Stimulated activated naive B cell treated with anti-CD40 and anti-IgM and Interleukin-4, amounts not matched to agents 10 μg/mL and 1 μg/mL and 100 μg/mL, for 72 hours (primary cell): ENCODE results near the gene SCYGR8.
A peak's percentile ranks its signal among the peaks of the same experiment; 100 is the strongest.

Experiments used
- ATAC-seq, 2 donors: fragments of 150-1000 bp; cut with Tn5 transposase; replicated peaks; 2 replicates each; pipeline ENCODE4 v1.10.0; 2021; ENCODE audit warnings: moderate library complexity in 1 of 2
- DNase-seq: peaks from one replicate; pipeline ENCODE4 v3.0.0; 2021
- H3K27ac Mint-ChIP-seq: one replicate; pipeline ENCODE4 v1.8.0; 2022; ENCODE audit warnings: mild to moderate bottlenecking, mixed read lengths
- H3K27me3 Mint-ChIP-seq, 2 donors: one replicate each; pipeline ENCODE4 v1.8.0; 2022; ENCODE audit warnings: mixed read lengths in 2 of 2
- H3K36me3 Mint-ChIP-seq, 2 donors: one replicate each; pipeline ENCODE4 v1.8.0; 2022; ENCODE audit warnings: mixed read lengths in 2 of 2, mild to moderate bottlenecking in 1 of 2
- H3K4me1 Mint-ChIP-seq, 2 donors: one replicate each; pipeline ENCODE4 v1.8.0; 2022; ENCODE audit warnings: mixed read lengths in 2 of 2, mild to moderate bottlenecking in 1 of 2
- H3K4me3 Mint-ChIP-seq, 2 donors: one replicate each; pipeline ENCODE4 v1.8.0; 2022; ENCODE audit warnings: mild to moderate bottlenecking in 2 of 2, mixed read lengths in 2 of 2, moderate library complexity in 1 of 2
- H3K9me3 Mint-ChIP-seq, 2 donors: one replicate each; pipeline ENCODE4 v1.8.0; 2022; ENCODE audit warnings: mixed read lengths in 2 of 2, mild to moderate bottlenecking in 1 of 2

The SCYGR8 gene

DNA sequence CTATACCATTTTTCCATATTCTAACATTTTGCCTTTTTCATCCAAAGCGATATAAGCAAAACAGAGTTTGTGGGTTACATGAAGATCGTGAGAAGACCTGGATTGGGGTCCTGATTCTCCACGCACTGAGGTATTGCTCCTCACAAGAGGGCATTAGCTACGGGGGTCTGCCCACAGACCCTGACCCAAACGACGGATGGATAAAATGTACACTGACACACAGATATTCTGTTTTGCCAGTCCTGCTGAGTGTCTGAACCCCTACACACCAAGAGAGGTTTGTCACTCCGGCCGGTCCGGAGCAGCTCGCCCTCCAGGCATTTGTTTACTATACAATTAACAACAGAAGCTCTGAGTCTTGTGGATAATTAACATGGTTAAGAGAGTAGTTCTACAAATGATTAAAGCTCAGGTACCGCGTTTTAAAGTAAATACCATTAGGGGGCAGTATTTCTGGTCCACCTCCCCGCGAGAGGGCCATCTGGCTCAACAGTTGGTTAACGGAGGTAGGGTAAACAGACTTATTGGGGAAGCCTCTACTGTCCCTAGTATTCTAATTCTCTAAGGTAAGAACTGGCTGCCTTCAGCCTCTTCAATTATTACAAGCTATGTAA is 28.4 kb downstream of the SCYGR8 start:
- no peaks in the 10 kb centered on the region for H3K4me1 Mint-ChIP-seq
- peaks cover 0 to 17% of the 10 kb centered on the region in 2 donors for H3K27me3 Mint-ChIP-seq
- H3K27ac Mint-ChIP-seq: no peak overlapping the region
- H3K36me3 Mint-ChIP-seq: no peaks in the 10 kb centered on the region
- no peaks in the 10 kb centered on the region for H3K9me3 Mint-ChIP-seq
- no peak overlapping the region for H3K4me3 Mint-ChIP-seq
- ATAC-seq: no peak
- DNase-seq: no peak

DNA sequence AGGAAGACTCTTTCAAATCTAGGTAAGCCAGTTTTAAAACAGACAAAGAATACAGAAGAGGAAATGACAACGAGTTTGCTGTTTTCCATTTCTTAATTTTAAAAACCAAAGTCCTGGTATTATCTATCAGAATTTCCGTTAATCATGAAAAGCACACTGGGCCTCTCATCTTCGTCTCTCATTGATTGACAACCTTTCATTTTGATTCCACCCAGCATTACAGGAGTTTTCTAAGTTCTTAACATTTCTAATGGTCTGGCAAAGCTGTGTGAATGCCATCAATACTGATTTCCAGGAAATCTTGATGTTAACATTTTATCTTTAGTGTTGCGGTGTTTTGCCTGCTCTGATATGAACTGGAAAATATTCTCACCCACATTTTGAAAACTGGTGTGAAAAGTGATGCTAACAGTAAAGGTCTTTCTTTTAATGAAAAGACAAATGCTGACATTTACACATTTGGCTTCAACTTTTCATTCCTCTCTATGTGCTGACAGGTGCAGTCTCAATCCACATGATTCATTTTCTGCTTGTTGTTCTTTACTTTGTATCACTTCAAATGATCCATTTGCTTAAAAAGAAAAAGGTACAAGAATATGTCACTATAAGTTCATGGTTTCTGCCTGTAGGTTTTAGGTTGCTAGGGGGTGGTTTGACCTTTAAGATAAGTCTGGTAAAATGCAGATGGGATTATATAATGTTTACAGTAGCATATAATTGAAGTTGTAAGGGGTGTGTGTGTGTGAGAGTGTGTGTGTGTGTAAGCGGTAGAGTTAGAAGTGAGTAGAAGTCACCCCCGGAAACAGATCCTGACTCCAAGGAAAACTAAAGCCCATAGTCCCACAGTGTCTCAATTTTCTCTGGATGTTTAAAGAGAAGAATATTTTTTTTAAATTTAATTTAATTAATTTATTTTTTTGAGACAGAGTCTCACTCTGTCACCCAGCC is 29.5 kb downstream of the SCYGR8 start:
- Mint-ChIP-seq H3K4me3 (no peak overlapping the region), H3K27me3 (peaks cover 0 to 18% of the 10 kb centered on the region in 2 donors), H3K4me1 (no peaks in the 10 kb centered on the region), H3K9me3 (no peaks in the 10 kb centered on the region), H3K36me3 (no peaks in the 10 kb centered on the region), H3K27ac (no peak overlapping the region)
- ATAC-seq (peak in 1 of 2 donors; percentile 27), DNase-seq (no peak)

DNA sequence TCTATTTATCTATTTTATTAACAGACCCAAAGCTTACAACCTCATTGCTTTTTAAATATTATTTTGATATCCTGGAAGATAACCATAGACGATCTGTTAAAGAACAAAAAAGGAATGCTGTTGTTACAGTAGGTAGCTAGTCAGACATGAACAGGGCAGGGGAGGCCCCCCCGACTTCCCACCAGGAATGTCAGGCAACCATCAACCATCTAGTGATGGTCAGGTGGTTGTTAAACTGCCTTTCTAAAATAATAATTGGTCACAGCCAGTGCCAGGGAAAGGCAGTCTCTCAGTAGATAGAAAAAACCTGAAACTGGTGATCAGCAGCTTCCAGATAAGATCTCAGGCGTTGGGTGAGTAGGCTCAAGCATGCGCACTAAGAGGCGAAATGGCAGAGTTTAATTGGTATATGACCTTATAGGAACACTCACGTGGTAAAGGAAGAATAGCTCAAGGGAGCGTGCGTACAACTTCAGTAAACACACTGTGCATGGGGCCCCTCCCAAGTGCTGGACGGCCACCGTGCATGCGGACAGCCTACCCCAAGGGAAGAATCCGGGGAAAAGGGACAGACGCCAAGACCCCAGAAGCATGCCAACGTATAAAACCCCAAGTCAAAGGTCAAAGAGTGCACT is 35.4 kb downstream of the SCYGR8 start:
- ATAC-seq (no peak), DNase-seq (no peak)
- Mint-ChIP-seq H3K36me3 (no peaks in the 10 kb centered on the region), H3K27ac (no peak overlapping the region), H3K4me3 (no peak overlapping the region), H3K27me3 (peaks cover 9 to 13% of the 10 kb centered on the region in 2 donors), H3K9me3 (no peaks in the 10 kb centered on the region), H3K4me1 (peaks cover 12 to 16% of the 10 kb centered on the region in 2 donors)

DNA sequence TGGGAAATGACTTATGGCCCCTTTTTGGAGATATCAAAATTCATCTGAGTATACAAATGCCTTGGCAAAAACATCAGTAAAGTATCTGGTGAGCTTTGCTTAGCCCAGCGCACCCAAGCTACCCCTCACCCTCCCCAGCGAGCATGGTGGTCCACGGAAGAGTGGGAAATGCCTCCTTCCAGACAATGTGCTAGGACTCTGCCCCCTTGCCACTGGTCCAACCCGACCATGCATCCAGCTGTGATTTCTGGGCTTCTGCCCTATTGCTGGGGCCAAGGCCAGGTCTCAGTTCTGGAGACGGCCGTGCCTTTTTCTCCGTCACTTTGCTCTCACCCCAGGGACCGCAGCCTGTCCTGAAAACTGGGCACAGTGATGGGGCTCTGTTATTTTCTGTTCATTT is 36.1 kb downstream of the SCYGR8 start:
- DNase-seq: no peak
- peaks cover 12 to 16% of the 10 kb centered on the region in 2 donors for H3K4me1 Mint-ChIP-seq
- no peak overlapping the region for H3K4me3 Mint-ChIP-seq
- H3K27me3 Mint-ChIP-seq: peaks cover 9 to 17% of the 10 kb centered on the region in 2 donors
- no peaks in the 10 kb centered on the region for H3K36me3 Mint-ChIP-seq
- no peak for ATAC-seq
- H3K9me3 Mint-ChIP-seq: no peaks in the 10 kb centered on the region
- no peak overlapping the region for H3K27ac Mint-ChIP-seq

DNA sequence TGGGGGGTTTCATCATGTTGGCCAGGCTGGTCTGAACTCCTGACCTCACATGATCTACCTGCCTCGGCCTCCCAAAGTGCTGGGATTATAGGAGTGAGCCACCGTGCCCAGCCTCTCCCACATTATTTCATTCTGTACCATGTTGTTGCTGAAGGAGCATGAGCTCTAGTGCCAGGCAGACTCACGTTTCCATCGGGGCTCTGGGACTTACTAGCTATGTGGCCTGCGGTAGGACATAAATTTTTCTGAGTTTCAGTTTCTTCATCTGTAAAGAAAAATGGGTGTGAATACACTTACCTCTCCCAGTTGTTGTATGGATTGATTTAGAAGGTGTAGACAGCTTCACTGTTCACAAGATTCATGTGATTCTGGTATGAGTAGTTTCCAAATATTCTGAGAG is 37.1 kb downstream of the SCYGR8 start:
- H3K4me1 Mint-ChIP-seq: peaks cover 12 to 16% of the 10 kb centered on the region in 2 donors
- H3K27me3 Mint-ChIP-seq: peaks cover 14 to 17% of the 10 kb centered on the region in 2 donors
- H3K9me3 Mint-ChIP-seq: no peaks in the 10 kb centered on the region
- DNase-seq (no peak), ATAC-seq (peak in 1 of 2 donors; percentile 7)
- no peaks in the 10 kb centered on the region for H3K36me3 Mint-ChIP-seq
- peak overlapping the region; percentile 79 for H3K27ac Mint-ChIP-seq
- H3K4me3 Mint-ChIP-seq: peak overlapping the region; percentile 70 to 77

DNA sequence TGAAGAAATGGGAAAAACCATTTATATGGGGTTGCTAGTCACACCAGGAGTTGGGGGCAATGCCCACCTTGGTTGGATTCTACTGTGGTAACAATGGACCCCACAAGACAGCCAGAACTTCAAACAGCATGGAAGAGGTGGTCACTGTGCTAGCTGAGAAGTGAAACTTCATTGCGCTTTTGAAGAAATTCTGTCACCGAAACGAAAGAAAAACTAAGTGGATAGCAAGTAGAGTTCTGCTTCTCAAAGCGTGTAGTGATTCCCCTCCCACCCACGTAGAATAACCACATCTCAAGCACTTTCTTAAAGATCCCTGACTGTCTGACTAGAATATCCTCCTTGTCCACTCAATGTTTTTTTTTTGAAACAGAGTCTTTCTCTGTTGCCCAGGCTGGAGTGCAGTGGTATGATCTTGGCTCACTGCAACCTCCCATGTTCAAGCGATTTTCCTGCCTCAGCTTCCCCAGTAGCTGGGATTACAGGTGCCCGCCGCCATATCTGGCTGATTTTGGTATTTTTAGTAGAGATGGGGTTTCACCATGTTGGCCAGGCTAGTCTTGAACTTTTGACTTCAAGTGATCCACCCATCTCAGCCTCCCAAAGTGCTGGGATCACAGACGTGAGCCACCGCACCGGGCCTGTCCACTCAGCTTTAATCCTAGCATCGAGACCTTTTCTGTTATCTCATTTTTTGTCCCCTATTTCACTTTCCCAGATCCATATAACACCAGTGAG is 37.9 kb downstream of the SCYGR8 start:
- Mint-ChIP-seq H3K9me3 (no peaks in the 10 kb centered on the region), H3K36me3 (no peaks in the 10 kb centered on the region), H3K27me3 (peaks cover 13 to 19% of the 10 kb centered on the region in 2 donors), H3K27ac (peak overlapping the region; percentile 79), H3K4me3 (peak overlapping the region; percentile 70 to 77), H3K4me1 (peaks cover 12 to 16% of the 10 kb centered on the region in 2 donors)
- ATAC-seq (peak; percentile 92 to 95), DNase-seq (peak; percentile 8)

DNA sequence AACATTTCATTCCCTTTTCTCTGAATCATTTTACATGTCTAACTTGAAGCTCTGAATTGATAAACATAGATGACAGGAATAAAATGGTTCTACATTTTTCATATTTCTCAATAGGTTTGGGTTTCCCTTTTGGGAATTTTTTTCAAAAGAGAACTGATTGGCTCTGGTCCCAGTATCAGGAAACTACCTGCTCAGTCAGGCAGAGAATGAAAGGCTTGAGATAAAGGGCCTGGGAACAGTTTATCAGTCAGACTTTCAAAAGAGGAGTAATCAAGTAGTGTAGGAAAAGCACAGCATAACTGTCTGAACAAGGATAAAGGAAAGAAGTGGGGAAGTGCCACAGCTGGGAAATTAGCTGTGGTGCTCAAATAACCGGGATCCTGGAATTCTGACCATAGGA is 39.6 kb downstream of the SCYGR8 start:
- no peak for DNase-seq
- Mint-ChIP-seq H3K36me3 (no peaks in the 10 kb centered on the region), H3K27me3 (peaks cover 7 to 21% of the 10 kb centered on the region in 2 donors), H3K9me3 (no peaks in the 10 kb centered on the region), H3K4me1 (peaks cover 12 to 16% of the 10 kb centered on the region in 2 donors), H3K27ac (no peak overlapping the region), H3K4me3 (no peak overlapping the region)
- ATAC-seq: no peak

DNA sequence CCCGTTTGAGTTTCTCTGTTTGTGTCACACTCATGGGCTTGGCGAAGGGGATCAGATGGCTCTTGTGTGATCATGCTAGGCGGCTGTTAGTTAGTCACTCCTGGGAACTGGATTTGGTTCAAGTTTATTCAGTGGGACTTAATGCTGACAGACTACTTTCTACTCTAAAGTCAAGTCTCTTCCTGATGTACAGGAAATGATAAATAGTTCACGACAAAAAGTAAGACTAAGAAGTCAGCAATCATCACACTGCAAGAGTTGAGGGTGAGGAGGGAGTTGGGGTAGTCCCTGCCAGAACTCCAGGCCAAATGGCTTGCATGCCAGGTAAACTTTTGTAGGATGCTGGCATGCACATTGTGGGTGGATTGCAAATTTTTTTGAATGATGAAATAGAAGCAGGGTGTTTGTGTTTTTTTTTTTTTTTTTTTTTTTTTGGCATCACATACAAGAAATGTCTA is 42.9 kb downstream of the SCYGR8 start:
- Mint-ChIP-seq H3K4me1 (peaks cover 5 to 6% of the 10 kb centered on the region in 2 donors), H3K4me3 (no peak overlapping the region), H3K9me3 (no peaks in the 10 kb centered on the region), H3K27ac (no peak overlapping the region), H3K36me3 (no peaks in the 10 kb centered on the region), H3K27me3 (peaks cover 14 to 24% of the 10 kb centered on the region in 2 donors)
- no peak for DNase-seq
- ATAC-seq: no peak

DNA sequence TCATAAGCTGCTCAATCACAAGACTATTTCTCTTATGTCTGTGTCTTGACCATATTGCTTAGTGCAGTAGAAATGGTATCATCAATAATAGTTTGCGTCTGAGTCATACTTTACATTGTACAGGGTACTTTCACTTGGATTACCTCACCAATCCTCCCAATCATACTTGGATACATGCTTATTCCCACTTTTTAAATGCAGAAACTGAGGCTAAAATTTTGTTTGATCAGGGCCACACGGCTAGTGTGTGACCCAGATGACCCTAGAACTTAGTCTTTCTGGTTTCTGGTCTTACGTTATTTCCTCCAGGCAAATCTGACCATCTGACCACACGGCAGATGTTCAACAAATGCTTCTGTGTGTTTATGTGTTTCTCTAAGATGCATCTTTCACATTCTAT is 44.1 kb downstream of the SCYGR8 start:
- Mint-ChIP-seq H3K4me1 (no peaks in the 10 kb centered on the region), H3K9me3 (no peaks in the 10 kb centered on the region), H3K36me3 (no peaks in the 10 kb centered on the region), H3K27ac (no peak overlapping the region), H3K4me3 (no peak overlapping the region), H3K27me3 (peaks cover 14 to 24% of the 10 kb centered on the region in 2 donors)
- ATAC-seq (no peak), DNase-seq (no peak)

DNA sequence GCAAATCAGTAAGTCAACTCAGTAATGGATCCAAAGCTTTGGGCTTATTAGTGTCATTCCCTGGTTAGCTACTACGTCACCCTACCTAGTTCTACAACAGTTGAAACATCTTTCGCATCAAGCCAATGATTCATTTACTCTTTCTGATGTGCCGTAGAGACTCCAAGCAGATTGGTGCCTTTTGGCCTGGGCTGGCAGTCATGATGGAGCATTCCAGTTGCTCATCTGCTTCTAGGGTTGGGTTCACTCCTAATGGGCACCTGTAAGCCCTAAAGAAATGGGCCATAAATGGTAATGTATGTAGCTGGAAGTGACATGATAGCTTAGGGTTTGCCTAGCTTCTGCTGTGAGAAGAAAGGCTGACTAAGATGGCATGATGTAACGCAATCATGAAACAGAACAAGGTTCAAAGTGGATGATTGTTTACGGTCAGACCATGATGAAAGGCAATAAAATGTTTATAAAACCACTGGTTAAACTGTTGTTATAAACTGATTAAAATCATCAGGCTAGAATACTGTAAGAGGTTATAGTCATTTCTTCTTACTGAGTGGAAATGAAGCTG is 47.5 kb downstream of the SCYGR8 start:
- no peaks in the 10 kb centered on the region for H3K4me1 Mint-ChIP-seq
- no peak overlapping the region for H3K4me3 Mint-ChIP-seq
- H3K9me3 Mint-ChIP-seq: no peaks in the 10 kb centered on the region
- DNase-seq (no peak), ATAC-seq (no peak)
- peaks cover 8 to 13% of the 10 kb centered on the region in 2 donors for H3K27me3 Mint-ChIP-seq
- H3K36me3 Mint-ChIP-seq: no peaks in the 10 kb centered on the region
- H3K27ac Mint-ChIP-seq: no peak overlapping the region
